Right renal cortex interstitium (tissue), 3 donors: ENCODE data around the gene SLC12A8. TPM values are rescaled to one million over a fixed set of nuclear protein-coding genes. Genes with fewer than 3 reads are reported as not detected.

Experiments
- DNase-seq, 3 donors: peaks; one replicate each; pipeline ENCODE4 v3.0.0-alpha.2; 2013; ENCODE audit warnings: low read depth in 3 of 3, low spot score in 2 of 3
- polyA plus RNA-seq, 3 donors: library from polyadenylated mRNA; unstranded; fragments of 120-200 nt; gene quantifications; one replicate each; pipeline ENCODE4 v1.2.1, GENCODE V29; 2013; ENCODE audit not compliant: insufficient read length in 3 of 3

Gene SLC12A8
- polyA plus RNA-seq, 3 donors: 4.8 to 6.2 (median 5.6) TPM

DNA sequence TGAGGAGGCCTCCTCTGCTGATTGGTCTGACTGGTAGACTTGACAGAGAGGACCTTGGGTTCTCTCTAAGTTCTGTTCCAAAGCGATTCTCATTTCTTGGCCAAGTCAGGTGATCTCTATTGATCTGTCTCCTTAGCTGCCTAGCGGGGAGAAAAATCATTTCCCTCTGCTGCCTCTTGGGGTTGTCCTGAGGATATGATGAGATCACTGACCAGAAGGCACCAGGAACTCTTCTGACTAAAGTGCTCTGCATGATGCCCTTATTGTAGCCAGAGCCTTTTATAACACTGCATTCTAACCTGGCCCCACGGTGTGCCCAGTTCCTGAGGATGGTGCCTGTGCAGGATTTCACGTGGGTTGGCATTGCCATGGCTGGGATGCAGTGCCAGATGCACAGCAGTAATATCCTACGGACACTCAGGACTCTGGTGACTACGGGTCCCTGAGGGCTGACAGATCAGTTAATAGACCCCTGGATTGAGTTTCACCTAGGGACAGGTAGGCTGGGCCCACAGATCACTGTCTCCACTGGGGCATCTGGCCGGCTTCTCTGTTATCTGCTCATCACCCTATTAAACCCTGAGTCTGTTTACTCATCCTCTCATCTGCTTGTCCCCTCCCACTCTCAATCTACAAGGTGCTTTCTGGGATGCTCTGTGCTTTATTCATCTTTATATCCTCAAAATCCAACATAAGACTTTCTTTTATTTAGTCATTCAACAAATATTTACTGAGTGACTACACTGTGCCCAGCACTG lies 152.9 kb downstream of the SLC12A8 start:
- DNase-seq: no peak

GRCh38 chr3:125058959-125059358 lies 153.6 kb downstream of the SLC12A8 start:
- DNase-seq: no peak

- DNase-seq: no peak
These were observed 154.0 kb downstream of the SLC12A8 start for GRCh38 chr3:125058529-125058928.

DNA sequence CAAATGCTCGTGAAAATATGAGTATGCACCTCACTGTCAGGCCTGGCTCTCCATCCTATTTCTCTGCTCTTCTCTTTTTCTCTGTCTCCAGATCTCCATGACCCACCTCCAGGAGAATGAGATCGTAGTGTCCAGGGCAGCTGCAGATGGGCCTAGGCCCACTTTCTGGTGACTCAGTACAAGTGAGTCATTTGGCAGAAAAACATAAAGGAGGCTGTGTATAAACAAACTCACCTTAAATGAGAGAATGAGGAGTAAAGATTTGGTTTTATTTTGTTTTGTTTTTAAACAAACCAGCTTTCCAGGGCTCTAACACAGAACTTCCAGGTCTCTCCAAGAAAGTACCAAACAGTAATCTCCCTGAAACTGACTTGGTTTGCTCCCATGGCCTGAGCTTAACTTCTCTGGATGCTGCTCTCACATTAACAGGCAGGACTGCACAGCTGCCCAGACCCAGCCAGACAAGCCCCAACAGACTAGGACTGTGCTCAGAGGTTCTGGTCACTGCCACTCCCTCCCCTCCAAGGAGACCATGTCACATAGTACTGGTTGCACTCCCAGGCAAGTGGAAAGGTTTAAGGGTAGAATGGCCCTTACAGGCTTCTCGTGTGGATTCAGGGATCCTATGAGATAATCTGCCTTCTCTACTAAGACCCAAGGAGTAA lies 155.2 kb downstream of the SLC12A8 start:
- DNase-seq: no peak

DNA sequence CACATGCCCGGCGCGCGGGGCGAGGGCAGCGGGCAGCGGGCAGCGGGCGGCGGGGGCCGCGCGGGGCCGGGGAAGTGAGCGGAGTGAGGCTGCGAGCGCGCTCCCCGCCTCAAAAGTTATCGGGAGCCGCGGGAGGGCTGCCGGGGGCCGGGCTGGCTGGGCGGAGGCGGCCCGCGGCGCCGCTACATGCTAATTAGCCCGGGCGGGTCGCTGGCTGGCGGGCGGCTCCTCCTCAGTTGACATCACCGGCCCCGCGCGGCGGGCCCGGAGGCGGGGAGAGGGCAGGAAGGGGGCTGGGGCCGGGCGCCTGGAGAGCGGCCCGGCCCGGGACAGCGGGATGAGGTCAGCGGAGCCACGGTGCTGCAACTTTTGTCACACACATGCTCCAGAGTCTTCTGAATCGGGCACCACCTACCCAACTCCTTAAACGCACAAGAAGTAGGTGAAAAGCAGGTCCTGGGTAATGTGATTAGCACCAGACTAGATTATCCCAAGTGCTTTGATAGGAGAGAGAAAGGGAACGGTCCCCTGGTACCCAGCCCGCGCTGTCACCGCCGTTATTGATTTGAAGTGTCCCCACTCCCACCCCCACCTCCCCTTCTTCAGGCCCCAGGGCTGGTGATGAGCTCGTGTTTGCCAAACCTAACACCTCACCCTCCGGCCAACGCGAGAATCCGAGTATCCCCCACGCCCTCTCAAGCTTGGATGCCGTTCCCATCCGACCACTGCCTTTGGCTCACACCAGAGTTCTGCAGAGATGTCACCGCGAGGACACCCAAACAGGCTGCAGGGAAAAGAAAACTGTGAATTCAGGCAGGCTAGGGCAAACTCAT lies 156.4 kb downstream of the SLC12A8 start, which contains the start of gene HEG1:
Gene HEG1, minus strand, starts transcription at position 85 of the 833 bp plus-strand sequence. CDS start 107 bp downstream, outside the sequence.
- no peak for DNase-seq

- no peak for DNase-seq
These were observed 157.1 kb downstream of the SLC12A8 start for GRCh38 chr3:125055331-125055912.

DNA sequence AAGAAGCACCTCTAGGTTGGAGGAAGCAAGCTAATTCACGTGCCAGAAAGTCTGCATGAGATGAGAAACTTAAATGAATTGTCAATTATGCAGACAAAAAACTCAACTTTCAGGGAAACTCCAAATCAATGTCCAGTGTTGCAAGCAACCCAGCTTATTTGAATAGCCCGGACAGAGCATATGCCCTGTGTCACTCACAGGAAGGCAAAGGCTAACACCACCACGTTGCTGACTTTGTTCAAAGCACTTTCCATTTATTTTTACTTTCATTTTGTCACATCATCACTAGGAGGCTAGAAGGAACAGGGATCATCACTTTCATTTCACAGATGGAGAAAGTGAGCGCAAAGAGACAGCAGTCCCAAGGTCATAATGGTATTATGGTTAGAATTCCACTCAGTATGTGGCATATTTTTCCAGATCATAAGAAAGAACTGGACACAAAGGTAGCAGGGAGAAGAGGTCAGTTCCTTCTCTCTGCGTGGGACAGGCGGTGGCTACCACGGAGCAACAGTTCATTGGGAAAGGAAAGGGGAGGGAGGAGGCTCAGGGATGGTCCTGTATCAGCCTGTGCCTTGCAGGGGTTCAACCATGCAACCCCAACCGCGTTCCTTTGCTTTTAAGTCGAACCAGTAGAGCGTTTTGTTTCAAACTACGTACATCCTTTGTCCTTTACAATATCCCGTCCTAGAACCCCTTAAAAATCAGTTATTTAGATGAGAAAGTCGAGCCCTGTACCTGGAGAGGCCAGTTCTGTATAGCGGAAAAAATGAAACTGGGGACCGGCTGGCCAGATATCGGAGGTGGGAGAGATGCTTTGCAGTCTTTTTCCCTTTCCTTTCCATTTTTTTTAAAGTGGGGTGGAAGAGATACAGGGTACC lies 157.9 kb downstream of the SLC12A8 start:
- no peak for DNase-seq

- DNase-seq: no peak
These were observed 158.5 kb downstream of the SLC12A8 start for GRCh38 chr3:125054062-125054448.

DNA sequence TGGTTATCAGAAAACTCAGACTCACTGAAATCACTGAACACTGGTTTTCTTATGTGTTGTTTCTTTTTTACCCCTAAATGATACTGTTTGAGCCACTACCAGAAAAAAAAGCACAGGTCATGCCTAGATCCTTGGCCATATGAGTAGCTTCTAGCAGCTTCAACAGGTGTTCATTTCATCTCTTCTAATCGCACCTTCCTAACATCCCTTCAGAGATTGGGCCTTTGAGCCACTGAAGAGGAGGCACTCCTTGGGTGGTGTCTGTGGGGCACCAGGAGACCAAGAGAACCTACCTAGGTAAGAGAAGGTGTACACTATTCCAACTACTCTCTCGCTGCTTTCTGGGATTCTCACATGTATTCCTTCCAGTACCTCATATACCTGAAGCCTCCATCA lies 159.2 kb downstream of the SLC12A8 start:
- DNase-seq: no peak

DNA sequence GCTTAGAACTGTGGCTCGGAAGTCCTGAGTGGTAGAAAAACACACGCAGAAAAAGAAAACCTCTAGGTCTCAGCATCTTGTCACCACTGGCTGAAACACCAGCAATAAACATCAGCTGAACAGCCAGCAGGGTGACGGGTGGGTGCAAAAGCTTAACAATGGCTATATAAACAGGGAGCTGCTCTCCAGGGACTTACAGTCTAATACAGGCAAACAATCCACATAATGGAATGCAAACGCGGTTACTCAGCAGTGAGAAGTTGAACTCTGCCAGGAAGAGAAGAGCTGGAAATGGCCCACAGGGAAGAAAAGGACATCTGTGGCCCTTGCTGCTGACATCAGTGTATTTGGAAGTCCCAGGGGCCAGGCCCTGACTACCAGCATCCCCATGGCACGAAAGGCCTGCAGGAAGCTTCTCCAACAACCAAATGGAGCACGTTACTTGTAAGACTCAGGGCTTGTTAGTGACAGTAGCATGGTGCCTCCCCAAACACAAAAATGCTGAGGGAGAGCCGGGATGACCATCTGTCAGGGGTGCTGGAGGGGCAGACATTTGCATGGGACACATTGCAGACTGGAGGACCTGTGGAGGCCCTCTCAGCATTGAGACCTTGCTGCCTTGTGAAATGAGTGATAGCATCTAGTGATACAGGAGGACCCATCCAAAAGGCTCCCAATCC lies 159.8 kb downstream of the SLC12A8 start:
- DNase-seq: no peak

- no peak for DNase-seq
These were observed 160.6 kb downstream of the SLC12A8 start for GRCh38 chr3:125051715-125052581.

DNA sequence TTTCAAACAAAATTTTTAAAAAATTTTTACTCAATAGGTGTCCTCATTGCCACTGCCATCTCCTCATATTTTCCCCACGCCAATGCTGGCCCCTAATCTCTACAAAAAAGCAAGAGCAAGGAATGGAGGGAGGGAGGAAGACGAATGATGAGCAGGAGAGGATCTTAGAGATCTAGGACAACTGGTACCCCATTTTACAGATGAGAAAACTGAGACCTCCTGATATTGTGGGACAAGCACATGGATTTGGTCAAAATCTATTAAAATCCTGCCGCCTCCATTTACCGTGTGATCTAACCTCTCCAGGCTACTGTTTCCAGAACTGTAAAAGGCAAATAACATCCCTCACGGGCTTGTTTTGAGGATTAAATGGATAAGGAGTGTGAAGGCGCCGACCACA lies 161.3 kb downstream of the SLC12A8 start:
- no peak for DNase-seq

- no peak for DNase-seq
These were observed 162.0 kb downstream of the SLC12A8 start for GRCh38 chr3:125050488-125051090.

- DNase-seq: no peak
These were observed 164.3 kb downstream of the SLC12A8 start for GRCh38 chr3:125048282-125048681.

- DNase-seq: no peak
These were observed 166.6 kb downstream of the SLC12A8 start for GRCh38 chr3:125045965-125046364.

DNA sequence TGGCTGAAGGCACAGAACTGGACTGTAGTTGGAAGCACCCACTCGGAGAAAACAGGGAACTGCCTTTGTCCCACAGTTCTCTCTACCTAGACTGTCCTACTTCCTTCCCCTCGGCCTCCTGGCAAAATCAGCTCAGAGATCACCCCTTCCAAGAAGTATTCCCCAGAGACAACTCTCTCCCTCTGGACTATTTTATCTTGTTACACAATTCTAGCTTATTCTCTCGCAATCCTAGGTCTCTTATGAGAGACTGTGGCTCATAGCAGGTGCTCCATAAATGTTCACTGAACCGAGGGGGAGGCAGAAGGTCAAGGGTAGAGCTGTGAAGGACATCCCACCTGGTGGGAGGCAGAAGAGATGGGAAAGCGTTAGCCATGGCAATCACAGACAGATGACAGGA lies 167.4 kb downstream of the SLC12A8 start:
- no peak for DNase-seq

DNA sequence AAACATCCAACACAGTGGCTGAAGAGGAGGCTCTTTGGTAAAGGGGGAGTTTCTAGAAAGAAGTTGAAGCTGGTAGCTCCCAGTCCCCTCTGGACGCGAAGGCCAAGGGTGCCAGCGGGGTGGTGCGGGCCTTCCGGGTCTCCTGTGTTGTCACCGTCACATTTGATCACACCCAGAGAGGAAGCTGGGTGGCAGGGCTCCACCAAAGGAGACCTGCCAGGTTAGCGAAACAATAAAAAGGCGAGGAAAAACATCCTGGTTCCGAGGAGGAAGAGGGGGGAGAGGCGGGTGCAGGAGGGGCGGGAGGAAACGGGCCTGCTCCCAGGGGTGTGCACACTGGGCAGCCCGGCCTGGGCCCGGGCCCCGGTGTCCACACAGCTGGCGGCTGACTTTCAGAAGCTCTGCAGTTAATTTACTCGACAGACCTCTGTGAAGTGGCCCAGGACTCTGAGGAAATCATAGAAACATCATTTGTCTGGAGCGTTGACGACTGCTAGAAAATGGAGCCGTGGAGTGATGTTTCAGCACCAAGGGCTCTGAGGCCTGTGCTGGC lies 168.9 kb downstream of the SLC12A8 start:
- DNase-seq: no peak
